Uterus (tissue), 4 donors: ENCODE data around the gene B3GLCT. TPM values are rescaled to one million over a fixed set of nuclear protein-coding genes. Genes with fewer than 3 reads are reported as not detected.

Experiments used
- DNase-seq, 2 donors: peaks; one replicate each; pipeline ENCODE4 v3.0.0-alpha.2; 2019 to 2020
- H3K27ac ChIP-seq, 2 donors: fragments of 200-600 bp; sonication (generic); 1 replicate in 1 of 2; 2 replicates in 1 of 2; pipeline ENCODE4 v1.5.1; 2016 to 2018
- H3K27me3 ChIP-seq, 2 donors: fragments of 200-600 bp; sonication (generic); one replicate each; pipeline ENCODE4 v1.5.1; 2018 to 2019; ENCODE audit warnings: control low read depth in 1 of 2
- H3K36me3 ChIP-seq, 2 donors: fragments of 200-600 bp; sonication (generic); one replicate each; pipeline ENCODE4 v1.5.1; 2019; ENCODE audit warnings: control low read depth in 1 of 2
- H3K4me1 ChIP-seq, 2 donors: fragments of 200-600 bp; sonication (generic); one replicate each; pipeline ENCODE4 v1.5.1; 2018 to 2019; ENCODE audit warnings: control low read depth in 1 of 2
- H3K4me3 ChIP-seq, 2 donors: fragments of 200-600 bp; sonication (generic); 1 replicate in 1 of 2; 2 replicates in 1 of 2; pipeline ENCODE4 v1.5.1; 2018 to 2019; ENCODE audit warnings: mild to moderate bottlenecking in 1 of 2
- H3K9me3 ChIP-seq, 2 donors: fragments of 200-600 bp; sonication (generic); one replicate each; pipeline ENCODE4 v1.5.1; 2019; ENCODE audit warnings: control low read depth in 1 of 2
- POLR2A ChIP-seq, 2 donors: fragments of 450-650 bp; IDR thresholded peaks; one replicate each; pipeline ENCODE4 v1.6.1; 2016; ENCODE audit warnings: antibody characterized with exemption in 2 of 2, mild to moderate bottlenecking in 1 of 2, moderate library complexity in 1 of 2
- intact Hi-C: fragments of 100-400 bp; cut with DNase I; formaldehyde crosslinking; loops from one replicate; pipeline ENCODE4 v1.15.1; 2023; ENCODE audit warnings: low total_unique reads
- total RNA-seq, 4 donors: library from RNA; depleted of rRNA in 3 of 4; stranded (reverse); fragments of >200 nt in 3 of 4; gene quantifications; one replicate each; pipeline versions ENCODE4 v1.1.0 to v1.2.4, GENCODE V29; 2014 to 2023
- TF ChIP-seq, protein P1 (sequence below), 4 experiments: fragments of 200-600 bp in 2 of 4; fragments of 450-650 bp in 2 of 4; sonication (generic) in 2 of 4; IDR thresholded peaks; one replicate each; pipeline ENCODE4 v1.5.1; 2016 to 2019; ENCODE audit warnings: antibody characterized with exemption in 4 of 4, mild to moderate bottlenecking in 2 of 4, moderate library complexity in 1 of 4
- donor health status: DM: yes; HTN: yes; CAD: no.

Gene B3GLCT
- total RNA-seq, 4 donors from 2014 or later: 20.0 to 83.1 (median 31.7) TPM

DNA sequence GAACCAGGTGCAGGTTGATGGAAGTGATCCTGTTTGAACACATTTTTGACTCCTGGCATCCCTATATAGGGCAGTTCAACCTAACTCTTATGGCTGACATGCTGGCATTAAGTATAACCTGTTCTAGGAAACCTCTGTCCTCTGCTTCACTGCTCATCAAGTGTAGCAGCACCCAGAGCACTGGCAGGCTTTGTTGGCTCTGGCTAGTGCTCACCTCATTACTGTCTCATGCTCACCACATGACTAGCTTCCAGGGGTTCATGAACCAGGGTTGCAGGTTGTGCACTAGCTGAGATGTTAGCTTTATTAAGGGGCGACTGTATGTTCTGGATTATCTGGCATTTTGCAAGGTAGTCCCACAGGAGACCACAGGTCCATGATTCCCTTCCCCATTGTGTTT lies 63.6 kb downstream of the B3GLCT start:
- TF ChIP-seq POLR2A (IDR thresholded peaks at IDR 0.05): no peak
- TF ChIP-seq, protein P1, sequence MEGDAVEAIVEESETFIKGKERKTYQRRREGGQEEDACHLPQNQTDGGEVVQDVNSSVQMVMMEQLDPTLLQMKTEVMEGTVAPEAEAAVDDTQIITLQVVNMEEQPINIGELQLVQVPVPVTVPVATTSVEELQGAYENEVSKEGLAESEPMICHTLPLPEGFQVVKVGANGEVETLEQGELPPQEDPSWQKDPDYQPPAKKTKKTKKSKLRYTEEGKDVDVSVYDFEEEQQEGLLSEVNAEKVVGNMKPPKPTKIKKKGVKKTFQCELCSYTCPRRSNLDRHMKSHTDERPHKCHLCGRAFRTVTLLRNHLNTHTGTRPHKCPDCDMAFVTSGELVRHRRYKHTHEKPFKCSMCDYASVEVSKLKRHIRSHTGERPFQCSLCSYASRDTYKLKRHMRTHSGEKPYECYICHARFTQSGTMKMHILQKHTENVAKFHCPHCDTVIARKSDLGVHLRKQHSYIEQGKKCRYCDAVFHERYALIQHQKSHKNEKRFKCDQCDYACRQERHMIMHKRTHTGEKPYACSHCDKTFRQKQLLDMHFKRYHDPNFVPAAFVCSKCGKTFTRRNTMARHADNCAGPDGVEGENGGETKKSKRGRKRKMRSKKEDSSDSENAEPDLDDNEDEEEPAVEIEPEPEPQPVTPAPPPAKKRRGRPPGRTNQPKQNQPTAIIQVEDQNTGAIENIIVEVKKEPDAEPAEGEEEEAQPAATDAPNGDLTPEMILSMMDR (IDR thresholded peaks at IDR 0.05): no peak
- Histone ChIP-seq H3K27me3 (no peaks in the 10 kb centered on the region), H3K36me3 (no peaks in the 10 kb centered on the region), H3K27ac (no peak overlapping the region), H3K4me1 (no peaks in the 10 kb centered on the region), H3K9me3 (peaks cover 0 to 1% of the 10 kb centered on the region in 2 donors), H3K4me3 (no peak overlapping the region)
- no peak for DNase-seq
- intact Hi-C loops: no loop called here

DNA sequence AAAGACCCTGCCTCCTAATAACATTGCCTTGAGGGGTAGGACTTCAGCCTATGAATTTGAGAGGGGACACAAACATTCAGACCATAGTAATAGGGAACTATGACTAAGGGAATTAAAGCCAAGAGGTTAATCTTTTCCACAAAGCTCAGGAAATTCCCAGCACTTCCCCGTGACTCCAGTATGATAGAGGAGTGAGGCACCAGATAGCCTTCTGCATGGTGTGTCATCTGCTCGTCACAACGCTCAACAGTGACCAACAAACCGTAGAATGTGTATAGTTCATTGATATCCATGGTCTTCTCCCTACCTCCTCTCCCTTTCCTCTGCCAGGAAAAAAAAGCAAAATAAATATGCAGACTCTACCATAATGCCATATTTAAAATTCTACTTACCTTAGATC lies 64.4 kb downstream of the B3GLCT start:
- H3K36me3 ChIP-seq: no peaks in the 10 kb centered on the region
- H3K27me3 ChIP-seq: no peaks in the 10 kb centered on the region
- DNase-seq: no peak
- H3K9me3 ChIP-seq: no peaks in the 10 kb centered on the region
- intact Hi-C loops: no loop called here
- TF ChIP-seq, protein P1 (IDR thresholded peaks at IDR 0.05): no peak
- TF ChIP-seq POLR2A (IDR thresholded peaks at IDR 0.05): no peak
- no peak overlapping the region for H3K4me3 ChIP-seq
- H3K27ac ChIP-seq: no peak overlapping the region
- H3K4me1 ChIP-seq: no peaks in the 10 kb centered on the region

DNA sequence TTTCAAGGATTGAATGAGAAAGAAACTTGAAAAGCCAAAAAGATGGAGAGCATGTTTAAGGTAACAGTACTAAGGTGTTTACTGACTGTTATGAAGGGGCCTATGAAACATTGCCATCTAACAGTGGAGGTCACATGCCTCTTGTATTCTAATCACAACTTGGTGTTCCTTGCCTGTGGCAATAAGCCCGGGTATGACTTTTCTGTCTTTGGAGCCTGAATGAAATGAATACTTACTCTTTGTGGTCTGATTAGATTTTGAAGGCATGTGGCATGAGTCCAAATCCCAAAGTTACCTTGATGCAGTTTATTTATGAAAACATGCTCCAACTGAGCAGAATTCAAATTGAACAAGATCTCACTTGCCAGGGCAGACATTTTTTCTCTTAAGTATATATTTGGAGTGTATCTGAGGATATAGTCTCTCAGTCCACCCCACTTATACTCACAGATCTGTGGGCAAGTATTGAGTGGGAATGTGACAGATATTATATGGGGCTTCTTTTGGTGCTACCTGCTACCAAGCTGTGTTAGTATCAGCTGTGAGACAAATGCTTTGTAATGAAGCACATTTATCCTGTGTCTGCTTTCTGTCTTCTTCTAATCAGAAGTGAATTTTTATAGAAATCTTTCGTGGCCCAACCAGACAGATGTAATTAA lies 67.5 kb downstream of the B3GLCT start:
- Histone ChIP-seq H3K4me1 (no peaks in the 10 kb centered on the region), H3K4me3 (no peak overlapping the region), H3K27ac (no peak overlapping the region), H3K36me3 (no peaks in the 10 kb centered on the region), H3K9me3 (no peaks in the 10 kb centered on the region), H3K27me3 (no peaks in the 10 kb centered on the region)
- no peak for DNase-seq
- TF ChIP-seq, protein P1 (IDR thresholded peaks at IDR 0.05): no peak
- TF ChIP-seq POLR2A (IDR thresholded peaks at IDR 0.05): no peak
- intact Hi-C loops: no loop called here

DNA sequence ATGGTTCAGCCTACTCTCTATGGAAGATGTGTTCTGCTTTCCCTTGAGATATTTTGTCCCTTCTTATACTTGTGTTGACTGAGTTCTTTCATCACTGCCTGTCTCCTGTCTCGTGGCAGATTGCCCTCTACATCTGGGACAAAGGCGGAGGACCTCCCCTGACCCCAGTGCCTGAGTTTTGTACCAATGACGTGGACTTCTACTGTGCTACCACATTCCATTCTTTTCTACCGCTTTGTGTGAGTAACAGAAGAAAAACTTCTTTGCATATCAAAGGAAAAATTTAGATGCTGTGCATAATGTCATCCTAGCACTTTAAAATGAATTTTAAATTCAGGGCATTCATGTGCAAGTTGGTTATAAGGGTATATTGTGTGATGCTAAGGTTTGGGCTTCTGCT lies 74.6 kb downstream of the B3GLCT start:
- Histone ChIP-seq H3K36me3 (peaks cover 0 to 3% of the 10 kb centered on the region in 2 donors), H3K4me1 (no peaks in the 10 kb centered on the region), H3K27ac (no peak overlapping the region), H3K27me3 (no peaks in the 10 kb centered on the region), H3K4me3 (no peak overlapping the region), H3K9me3 (no peaks in the 10 kb centered on the region)
- TF ChIP-seq, protein P1 (IDR thresholded peaks at IDR 0.05): no peak
- TF ChIP-seq POLR2A (IDR thresholded peaks at IDR 0.05): no peak
- DNase-seq: no peak
- intact Hi-C loops: no loop called here

DNA sequence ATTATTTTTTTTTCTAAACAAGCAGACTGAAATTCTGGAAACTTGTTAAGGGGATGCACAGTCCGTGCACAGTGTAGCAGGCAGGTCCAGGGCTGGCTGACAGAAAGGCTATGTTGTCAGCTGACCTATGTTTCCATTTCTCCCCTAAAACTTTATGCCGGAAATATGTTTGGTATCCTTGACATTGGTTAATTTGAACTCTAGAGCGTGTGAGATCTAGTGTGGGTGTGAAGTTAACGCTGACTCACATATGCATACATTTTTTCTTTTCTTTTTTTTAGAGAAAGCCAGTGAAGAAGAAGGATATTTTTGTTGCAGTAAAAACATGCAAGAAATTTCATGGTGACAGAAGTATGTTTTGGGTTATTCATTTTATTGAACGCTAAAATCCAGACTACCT lies 76.6 kb downstream of the B3GLCT start:
- no peak for DNase-seq
- Histone ChIP-seq H3K27ac (no peak overlapping the region), H3K36me3 (peaks cover 0 to 3% of the 10 kb centered on the region in 2 donors), H3K9me3 (no peaks in the 10 kb centered on the region), H3K27me3 (no peaks in the 10 kb centered on the region), H3K4me3 (no peak overlapping the region), H3K4me1 (no peaks in the 10 kb centered on the region)
- intact Hi-C loops: no loop called here
- TF ChIP-seq, protein P1 (IDR thresholded peaks at IDR 0.05): no peak
- no peak for TF ChIP-seq POLR2A (IDR thresholded peaks at IDR 0.05)
